Glomerular visceral epithelial cell (primary cell): ENCODE data around the gene MMP25.
"Not testable (repeated sequence)": the region's sequence is repeated elsewhere in the genome, so short reads cannot be mapped to it uniquely, and the experiment has no call there.

Experiments
- DNase-seq: peaks from one replicate; pipeline ENCODE4 v3.0.0-alpha.2; 2016; ENCODE audit errors: extremely low spot score

Gene MMP25

GRCh38 chr16:3072148-3072547 is 25.8 kb downstream of the MMP25 start:
- DNase-seq: not testable (repeated sequence)

- DNase-seq: not testable (repeated sequence)
Observed at GRCh38 chr16:3072576-3073263, 26.4 kb downstream of the MMP25 start.

- no peak for DNase-seq
Observed at GRCh38 chr16:3073448-3073847, 27.1 kb downstream of the MMP25 start.

- no peak for DNase-seq
Observed at GRCh38 chr16:3074860-3075522, 28.6 kb downstream of the MMP25 start.

GRCh38 chr16:3075523-3075915 is 29.2 kb downstream of the MMP25 start:
- DNase-seq: no peak

- not testable (repeated sequence) for DNase-seq
Observed at GRCh38 chr16:3075946-3076345, 29.6 kb downstream of the MMP25 start.

GRCh38 chr16:3076577-3076976 is 30.2 kb downstream of the MMP25 start:
- no peak for DNase-seq

GRCh38 chr16:3080024-3080423 is 33.7 kb downstream of the MMP25 start:
- no peak for DNase-seq

- DNase-seq: not testable (repeated sequence)
Observed at GRCh38 chr16:3081957-3082356, 35.6 kb downstream of the MMP25 start.

GRCh38 chr16:3083408-3083807 is 37.0 kb downstream of the MMP25 start:
- not testable (repeated sequence) for DNase-seq

- DNase-seq: no peak
Observed at GRCh38 chr16:3084491-3084890, 38.1 kb downstream of the MMP25 start.

- DNase-seq: no peak
Observed at GRCh38 chr16:3084969-3085670, 38.8 kb downstream of the MMP25 start.

GRCh38 chr16:3085868-3086595 is 39.7 kb downstream of the MMP25 start:
- no peak for DNase-seq

- DNase-seq: no peak
Observed at GRCh38 chr16:3086596-3087242, 40.4 kb downstream of the MMP25 start.

GRCh38 chr16:3087243-3088235 is 41.2 kb downstream of the MMP25 start:
- DNase-seq: no peak

GRCh38 chr16:3088450-3088849 is 42.1 kb downstream of the MMP25 start:
- no peak for DNase-seq

GRCh38 chr16:3088925-3089716 is 42.8 kb downstream of the MMP25 start:
- DNase-seq: no peak

GRCh38 chr16:3089717-3090592 is 43.6 kb downstream of the MMP25 start:
- DNase-seq: no peak

GRCh38 chr16:3091551-3091950 is 45.2 kb downstream of the MMP25 start:
- DNase-seq: no peak
